Stomach smooth muscle (tissue), 2 donors: ENCODE results near the gene SLC17A9.

Experiments used
- H3K27ac ChIP-seq: one replicate; pipeline ENCODE4 v1.7.0; 2013; ENCODE audit warnings: mild to moderate bottlenecking, low read length, inconsistent platforms
- H3K27me3 ChIP-seq, 2 donors: one replicate each; pipeline ENCODE4 v1.7.0; 2013; ENCODE audit warnings: low read length in 2 of 2; ENCODE audit not compliant: insufficient read depth in 2 of 2, control insufficient read depth in 1 of 2
- H3K36me3 ChIP-seq, 2 donors: one replicate each; pipeline ENCODE4 v1.7.0; 2013; ENCODE audit warnings: low read length in 2 of 2; ENCODE audit not compliant: control insufficient read depth in 2 of 2, insufficient read depth in 2 of 2
- H3K4me1 ChIP-seq: one replicate; pipeline ENCODE4 v1.7.0; 2013; ENCODE audit warnings: low read length; ENCODE audit not compliant: control insufficient read depth, insufficient read depth
- H3K4me3 ChIP-seq, 2 donors: one replicate each; pipeline ENCODE4 v1.7.0; 2013; ENCODE audit warnings: low read length in 2 of 2
- H3K9ac ChIP-seq, 2 donors: one replicate each; pipeline ENCODE4 v1.7.0; 2013; ENCODE audit warnings: low read length in 2 of 2, mild to moderate bottlenecking in 1 of 2
- H3K9me3 ChIP-seq, 2 donors: one replicate each; pipeline ENCODE4 v1.7.0; 2013; ENCODE audit warnings: low read length in 2 of 2; ENCODE audit not compliant: control insufficient read depth in 2 of 2
- donor health status: healthy.
- donor health status: Pancreatic carcinoma.

The SLC17A9 gene

GRCh38 chr20:63015662-63016361 lies 63.3 kb downstream of the SLC17A9 start:
- peaks cover 15 to 16% of the 10 kb centered on the region in 2 donors for H3K9me3 ChIP-seq
- no peak overlapping the region for H3K27ac ChIP-seq
- no peaks in the 10 kb centered on the region for H3K4me1 ChIP-seq
- no peaks in the 10 kb centered on the region for H3K36me3 ChIP-seq
- H3K27me3 ChIP-seq = peaks cover 43 to 45% of the 10 kb centered on the region in 2 donors
- no peak overlapping the region for H3K4me3 ChIP-seq
- H3K9ac ChIP-seq = no peak overlapping the region

- peaks cover 16 to 17% of the 10 kb centered on the region in 2 donors for H3K9me3 ChIP-seq
- H3K4me1 ChIP-seq = no peaks in the 10 kb centered on the region
- no peak overlapping the region for H3K9ac ChIP-seq
- no peaks in the 10 kb centered on the region for H3K36me3 ChIP-seq
- no peak overlapping the region for H3K27ac ChIP-seq
- peaks cover 41 to 47% of the 10 kb centered on the region in 2 donors for H3K27me3 ChIP-seq
- H3K4me3 ChIP-seq = no peak overlapping the region
These were observed 64.1 kb downstream of the SLC17A9 start for GRCh38 chr20:63016514-63017075.

- peaks cover 14 to 17% of the 10 kb centered on the region in 2 donors for H3K9me3 ChIP-seq
- no peaks in the 10 kb centered on the region for H3K36me3 ChIP-seq
- no peaks in the 10 kb centered on the region for H3K4me1 ChIP-seq
- peaks cover 39 to 53% of the 10 kb centered on the region in 2 donors for H3K27me3 ChIP-seq
- no peak overlapping the region for H3K4me3 ChIP-seq
- no peak overlapping the region for H3K9ac ChIP-seq
- no peak overlapping the region for H3K27ac ChIP-seq
These were observed 64.7 kb downstream of the SLC17A9 start for GRCh38 chr20:63017076-63017825.

DNA sequence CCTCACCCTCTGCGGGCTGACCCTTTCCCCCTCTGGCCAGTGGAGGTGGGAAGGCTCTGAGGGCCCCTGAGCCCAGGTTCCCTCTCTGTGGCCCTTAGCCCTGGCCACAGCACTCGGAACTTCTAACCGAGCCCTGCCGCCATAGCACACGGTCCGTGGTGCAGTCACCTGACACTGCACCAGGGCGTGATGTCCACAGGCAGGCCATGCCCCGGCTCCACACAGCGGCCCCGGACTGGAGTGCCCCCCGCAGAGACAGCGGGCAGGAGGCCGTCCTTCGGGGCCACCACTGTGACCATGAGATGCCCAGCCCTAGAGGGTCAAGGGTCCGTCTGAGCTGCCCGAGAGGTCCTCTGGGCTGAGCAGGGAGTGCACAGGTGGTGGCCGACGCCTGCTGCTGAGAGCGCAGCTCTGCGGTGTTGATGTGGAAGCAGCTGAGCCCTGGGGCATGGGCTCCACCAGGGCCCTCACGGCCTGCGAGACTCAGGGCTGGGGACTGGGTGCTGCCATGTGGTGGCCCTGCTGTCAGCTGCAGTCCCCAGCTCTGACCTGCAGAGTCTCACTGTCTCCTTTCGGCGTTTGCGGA lies 65.4 kb downstream of the SLC17A9 start:
- H3K9ac ChIP-seq = no peak overlapping the region
- H3K36me3 ChIP-seq = no peaks in the 10 kb centered on the region
- H3K27ac ChIP-seq = no peak overlapping the region
- no peak overlapping the region for H3K4me3 ChIP-seq
- H3K27me3 ChIP-seq = peaks cover 38 to 54% of the 10 kb centered on the region in 2 donors
- peaks cover 8 to 13% of the 10 kb centered on the region in 2 donors for H3K9me3 ChIP-seq
- H3K4me1 ChIP-seq = no peaks in the 10 kb centered on the region
